Body of pancreas (tissue), 4 donors: Measurements from ENCODE around the gene VSX1.

Experiments used
- POLR2A ChIP-seq, 3 donors: fragments of 450-650 bp; IDR thresholded peaks; one replicate each; pipeline ENCODE4 v1.6.1; 2016; ENCODE audit warnings: antibody characterized with exemption in 3 of 3, mild to moderate bottlenecking in 2 of 3
- TF ChIP-seq, protein P1 (sequence below), 7 experiments: fragments of 450-650 bp in 4 of 7; fragments of 200-600 bp in 3 of 7; sonication (generic) in 3 of 7; IDR thresholded peaks; one replicate each; pipeline ENCODE4 v1.5.1; 2016 to 2019; ENCODE audit warnings: antibody characterized with exemption in 7 of 7

DNA sequence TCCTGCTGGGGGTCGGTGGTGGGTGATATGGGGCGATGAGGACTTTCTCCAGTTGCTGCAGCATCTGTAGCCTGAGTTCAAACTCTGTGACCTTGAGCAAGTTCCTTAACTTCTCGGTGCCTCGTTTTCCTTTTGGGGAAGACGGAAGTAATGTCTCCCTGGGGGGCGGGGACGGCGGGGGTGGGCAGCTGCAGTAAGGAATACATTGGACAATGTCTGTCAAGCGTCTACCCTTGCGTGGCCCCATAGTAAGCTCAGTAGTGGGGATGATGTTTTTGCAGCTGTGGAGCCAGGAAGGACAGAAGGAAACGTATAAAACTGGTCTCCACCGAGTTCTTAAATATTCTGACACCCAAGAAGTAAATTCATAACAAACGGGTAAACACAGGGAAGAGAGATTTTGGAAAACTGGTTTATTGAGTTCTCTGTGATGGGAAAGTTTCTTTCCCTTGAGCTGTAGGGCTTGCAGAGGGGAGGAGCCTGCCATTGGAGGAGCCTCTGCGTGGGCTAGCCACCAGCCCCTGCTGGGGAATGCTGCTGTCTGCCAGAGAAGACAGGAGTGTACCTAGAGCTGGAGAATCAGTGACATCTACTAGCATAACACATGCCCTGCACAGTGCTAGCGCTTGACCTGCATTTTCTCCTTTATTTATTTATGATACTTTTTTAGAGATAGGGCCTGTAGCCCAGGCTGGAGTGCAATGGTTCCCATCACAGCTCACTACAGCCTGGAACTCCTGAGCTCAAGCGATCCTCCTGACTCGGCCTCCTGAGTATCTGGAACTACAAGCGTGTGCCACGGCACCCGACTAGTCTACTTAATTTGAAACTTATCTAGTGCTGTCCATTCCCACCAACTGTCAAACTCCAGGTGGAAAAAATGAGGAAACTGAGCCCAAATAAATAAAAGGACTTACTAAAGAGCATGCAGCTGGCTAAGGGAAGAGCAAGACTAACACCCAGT is 22.8 kb downstream of the VSX1 start:
- TF ChIP-seq, protein P1, sequence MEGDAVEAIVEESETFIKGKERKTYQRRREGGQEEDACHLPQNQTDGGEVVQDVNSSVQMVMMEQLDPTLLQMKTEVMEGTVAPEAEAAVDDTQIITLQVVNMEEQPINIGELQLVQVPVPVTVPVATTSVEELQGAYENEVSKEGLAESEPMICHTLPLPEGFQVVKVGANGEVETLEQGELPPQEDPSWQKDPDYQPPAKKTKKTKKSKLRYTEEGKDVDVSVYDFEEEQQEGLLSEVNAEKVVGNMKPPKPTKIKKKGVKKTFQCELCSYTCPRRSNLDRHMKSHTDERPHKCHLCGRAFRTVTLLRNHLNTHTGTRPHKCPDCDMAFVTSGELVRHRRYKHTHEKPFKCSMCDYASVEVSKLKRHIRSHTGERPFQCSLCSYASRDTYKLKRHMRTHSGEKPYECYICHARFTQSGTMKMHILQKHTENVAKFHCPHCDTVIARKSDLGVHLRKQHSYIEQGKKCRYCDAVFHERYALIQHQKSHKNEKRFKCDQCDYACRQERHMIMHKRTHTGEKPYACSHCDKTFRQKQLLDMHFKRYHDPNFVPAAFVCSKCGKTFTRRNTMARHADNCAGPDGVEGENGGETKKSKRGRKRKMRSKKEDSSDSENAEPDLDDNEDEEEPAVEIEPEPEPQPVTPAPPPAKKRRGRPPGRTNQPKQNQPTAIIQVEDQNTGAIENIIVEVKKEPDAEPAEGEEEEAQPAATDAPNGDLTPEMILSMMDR (IDR thresholded peaks at IDR 0.05): no peak
- TF ChIP-seq POLR2A (IDR thresholded peaks at IDR 0.05): no peak
